Right cardiac atrium (tissue), 5 donors: ENCODE data around the gene TTI1. TPM values are rescaled to one million over a fixed set of nuclear protein-coding genes. Genes with fewer than 3 reads are reported as not detected.

Experiments
- ATAC-seq, 2 donors: fragments of 200-7000 bp; cut with Tn5 transposase; one replicate each; pipeline versions ENCODE4 v1.8.0 to v1.9.1; 2020; ENCODE audit warnings: moderate library complexity in 2 of 2, mild to moderate bottlenecking in 1 of 2
- DNase-seq, 3 donors: peaks; one replicate each; pipeline ENCODE4 v3.0.0-alpha.2; 2020
- H3K27ac ChIP-seq: one replicate; pipeline ENCODE4 v1.5.1; 2013; ENCODE audit warnings: mild to moderate bottlenecking, low read length, control low read depth, moderate library complexity
- H3K27me3 ChIP-seq: one replicate; pipeline ENCODE4 v1.6.1; 2013; ENCODE audit not compliant: control insufficient read depth, insufficient read depth
- H3K4me1 ChIP-seq: one replicate; pipeline ENCODE4 v1.6.1; 2013; ENCODE audit warnings: low read length; ENCODE audit not compliant: control insufficient read depth, insufficient read depth
- H3K4me3 ChIP-seq: one replicate; pipeline ENCODE4 v1.5.1; 2013; ENCODE audit warnings: low read length, control low read depth
- H3K9me3 ChIP-seq: one replicate; pipeline ENCODE4 v1.6.1; 2013; ENCODE audit warnings: low read length; ENCODE audit not compliant: control insufficient read depth
- WGBS: extraction: QIAGEN DNeasy Blood & Tissue Kit; methylation state at CpG from one replicate; pipeline ENCODE4 v1.1.7; 2013; 5-methylcytosine and 5-hydroxymethylcytosine counted together
- intact Hi-C, 4 donors: fragments of 100-400 bp; cut with DNase I; formaldehyde crosslinking; loops; one replicate each; pipeline versions ENCODE4 v1.11.0 to v1.14.0; 2022 to 2023
- polyA plus RNA-seq: library from polyadenylated mRNA; stranded (reverse); fragments of 200-250 nt; gene quantifications from one replicate; pipeline ENCODE4 v1.2.3, GENCODE V29; 2013
- total RNA-seq, 4 donors: library from RNA; stranded (reverse); fragmentation: NEBNext Ultra II Directional; extraction: Animal tissue kit (Norgen Biotek cat#: 25700); gene quantifications; one replicate each; pipeline ENCODE4 v1.2.1, GENCODE V29; 2021
- donor health status: healthy with polysubstance abuse.
- donor health status: DM: no; HTN: yes; CAD: no.
- donor health status: DM: no; HTN: no; CAD: no.
- donor health status: DM: no; HTN: yes; CAD: no; lungs with severe emphysema.
- donor health status: DM: yes; HTN: yes; CAD: no.

Gene TTI1
- total and polyA plus RNA-seq, 5 donors, result 11.4 to 15.4 (median 13.2) TPM

- peak overlapping the region; percentile 83 for H3K27ac ChIP-seq
- intact Hi-C loops, result no loop called here
- H3K27me3 ChIP-seq, result no peaks in the 10 kb centered on the region
- no peaks in the 10 kb centered on the region for H3K9me3 ChIP-seq
- DNase-seq, result no peak
- peak overlapping the region; percentile 82 for H3K4me3 ChIP-seq
- H3K4me1 ChIP-seq, result peaks cover 9% of the 10 kb centered on the region
- ATAC-seq, result peak in 1 of 2 donors; percentile 39
- 7% methylated on average over 14 of the region's 14 CpGs for WGBS
Observed at GRCh38 chr20:38034108-38034649, 923 bp upstream of the TTI1 start.

DNA sequence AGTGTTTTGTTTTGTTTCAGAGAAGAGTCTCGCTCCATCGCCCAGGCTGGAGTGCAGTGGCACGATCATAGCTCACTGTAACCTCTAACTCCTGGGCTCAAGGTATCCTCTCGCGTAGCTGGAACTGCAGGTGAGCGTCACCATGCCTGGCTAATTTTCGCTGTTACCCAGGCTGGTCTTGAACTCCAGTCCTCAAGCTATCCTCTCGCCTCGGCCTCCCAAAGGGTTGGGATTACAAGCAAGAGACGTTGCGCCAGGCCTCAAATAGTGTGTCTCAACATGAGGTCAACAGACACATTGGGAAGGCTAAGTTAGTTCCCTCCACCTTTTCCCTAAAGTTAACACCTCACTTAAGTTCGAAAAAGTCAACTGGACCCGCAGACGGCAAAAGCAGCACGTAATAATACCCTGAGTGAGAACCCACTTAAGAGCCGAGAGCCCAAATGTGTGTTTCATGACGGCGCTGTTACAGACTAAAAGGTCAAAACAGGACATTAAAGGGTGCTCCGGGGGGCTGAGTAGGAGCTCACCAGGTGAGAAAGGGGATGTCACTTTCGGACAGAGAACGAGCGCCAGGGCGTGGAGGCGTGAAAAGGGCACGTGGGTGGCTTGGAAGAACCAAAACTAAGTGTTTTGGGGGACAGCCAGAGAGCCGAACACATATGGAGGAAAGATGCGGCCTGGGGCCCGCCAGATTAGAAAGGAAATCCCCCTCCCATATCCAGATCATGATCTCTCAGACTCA is 499 bp downstream of the TTI1 start:
- Histone ChIP-seq H3K4me3 (peak overlapping the region; percentile 82), H3K4me1 (peaks cover 9% of the 10 kb centered on the region), H3K9me3 (no peaks in the 10 kb centered on the region), H3K27me3 (no peaks in the 10 kb centered on the region), H3K27ac (peak overlapping the region; percentile 83)
- DNase-seq (peak in 2 of 3 donors; percentile 34 to 45), ATAC-seq (peak in 1 of 2 donors; percentile 52)
- 28% methylated on average over 28 of the region's 28 CpGs for WGBS
- intact Hi-C loops, result no loop called here

DNA sequence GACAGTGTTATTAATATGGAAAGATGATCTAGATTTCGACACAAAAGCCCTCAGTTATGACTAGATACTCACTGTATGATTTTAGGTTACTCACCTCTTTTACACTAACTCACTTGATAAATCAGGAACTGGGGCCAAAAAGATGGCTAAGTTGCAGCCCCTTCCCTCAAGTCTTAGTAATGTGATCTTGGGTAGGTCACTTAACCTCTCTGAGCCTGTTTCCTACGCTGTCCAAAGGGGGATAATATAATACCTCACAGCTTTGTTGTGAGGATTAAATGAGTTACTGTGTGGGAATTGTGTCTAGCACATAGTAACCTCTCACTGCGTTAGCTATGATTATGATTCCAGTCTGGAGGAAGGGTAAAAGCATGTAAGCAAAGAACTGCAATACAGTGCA is 1.3 kb downstream of the TTI1 start:
- Histone ChIP-seq H3K9me3 (no peaks in the 10 kb centered on the region), H3K4me3 (no peak overlapping the region), H3K27me3 (no peaks in the 10 kb centered on the region), H3K4me1 (peaks cover 9% of the 10 kb centered on the region), H3K27ac (no peak overlapping the region)
- DNase-seq (no peak), ATAC-seq (no peak)
- intact Hi-C loops, result no loop called here
- WGBS, result 96% methylated on average over 3 of the region's 3 CpGs

DNA sequence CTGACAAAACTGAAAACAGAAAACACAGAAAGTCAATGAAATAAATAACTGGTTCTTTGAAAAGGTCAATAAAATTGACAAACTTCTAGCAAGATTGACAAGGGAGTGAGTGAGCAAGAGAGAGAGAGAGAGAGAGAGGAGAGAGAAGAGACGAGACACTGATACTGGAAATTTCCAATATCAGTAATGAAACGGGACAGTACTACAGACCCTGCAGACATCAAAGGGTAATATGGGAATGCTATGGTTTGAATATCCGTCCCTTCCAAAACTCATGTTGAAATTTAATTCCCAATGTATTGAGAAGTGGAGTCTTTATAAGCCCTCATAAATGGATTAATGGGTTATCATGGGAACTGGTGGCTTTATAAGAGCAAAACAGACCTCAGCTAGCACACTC is 3.8 kb downstream of the TTI1 start:
- H3K4me3 ChIP-seq, result no peak overlapping the region
- H3K9me3 ChIP-seq, result no peaks in the 10 kb centered on the region
- H3K27ac ChIP-seq, result no peak overlapping the region
- no peaks in the 10 kb centered on the region for H3K27me3 ChIP-seq
- intact Hi-C loops, result no loop called here
- peaks cover 4% of the 10 kb centered on the region for H3K4me1 ChIP-seq
- no peak for ATAC-seq
- 94% methylated on average over 3 of the region's 3 CpGs for WGBS
- DNase-seq, result no peak

DNA sequence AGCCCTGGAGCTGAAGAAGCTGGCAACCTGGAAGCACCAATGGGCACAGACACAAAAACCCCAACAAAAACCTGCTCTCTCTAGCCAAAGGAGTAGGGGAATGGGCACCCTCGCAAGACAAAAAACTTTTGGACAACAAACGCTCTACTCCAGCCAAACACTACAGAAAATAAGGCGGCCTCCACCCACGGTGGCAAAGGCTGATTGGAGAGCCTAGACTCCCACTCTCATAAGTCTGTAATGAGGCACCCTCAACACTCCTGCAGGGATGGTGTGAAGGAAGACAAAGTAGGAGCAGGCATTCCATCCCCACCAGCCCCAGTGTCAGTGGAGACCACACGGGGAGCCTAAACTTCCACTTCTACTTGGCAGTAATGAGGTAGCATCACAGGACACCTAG is 8.8 kb downstream of the TTI1 start:
- WGBS, result 64% methylated on average over 5 of the region's 5 CpGs
- DNase-seq, result no peak
- H3K27ac ChIP-seq, result no peak overlapping the region

GRCh38 chr20:38023181-38024001 is 9.9 kb downstream of the TTI1 start:
- ATAC-seq, result peak in 1 of 2 donors; percentile 39
- intact Hi-C loops, result no loop called here
- 68% methylated on average over 5 of the region's 5 CpGs for WGBS

More for the DNA sequence above, 8.8 kb downstream of the TTI1 start:
- Histone ChIP-seq H3K27me3 (no peaks in the 10 kb centered on the region), H3K4me3 (no peak overlapping the region), H3K4me1 (no peaks in the 10 kb centered on the region), H3K9me3 (no peaks in the 10 kb centered on the region)
- intact Hi-C loops, result no loop called here
- peak; percentile 28 to 29 for ATAC-seq

DNA sequence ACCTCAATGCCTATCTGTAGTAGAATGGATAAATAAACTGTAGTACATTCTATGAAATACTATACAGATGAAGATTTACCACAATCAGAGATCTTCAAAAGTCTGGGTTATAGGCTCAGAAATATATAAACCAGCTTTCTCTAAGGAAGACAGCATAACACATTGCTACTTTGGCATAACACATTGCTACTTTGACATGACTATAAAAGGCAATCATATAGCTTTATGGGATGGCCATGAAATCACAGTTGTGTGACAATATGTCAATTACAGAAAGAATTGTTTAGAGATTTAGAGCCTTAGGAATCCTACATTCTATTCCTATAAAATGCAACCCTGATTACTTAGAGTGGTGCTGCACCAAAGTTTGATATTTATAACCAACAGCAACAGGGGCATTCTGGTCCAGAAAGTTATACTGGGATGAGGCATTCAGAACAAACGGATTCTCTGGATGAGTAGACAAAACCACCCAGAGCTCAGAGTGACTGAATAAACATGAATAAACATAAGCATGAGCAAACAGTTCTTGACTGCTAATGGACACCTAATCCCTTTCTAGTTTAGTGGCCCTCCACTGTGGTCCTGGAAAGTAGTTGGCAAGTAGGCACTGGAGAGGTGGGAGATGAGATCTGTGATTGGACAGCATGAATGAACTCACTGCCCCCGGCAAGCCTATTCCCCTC is 12.0 kb downstream of the TTI1 start:
- DNase-seq (no peak), ATAC-seq (no peak)
- Histone ChIP-seq H3K27me3 (no peaks in the 10 kb centered on the region), H3K9me3 (peaks cover 2% of the 10 kb centered on the region), H3K4me1 (no peaks in the 10 kb centered on the region), H3K4me3 (no peak overlapping the region), H3K27ac (no peak overlapping the region)
- intact Hi-C loops, result no loop called here
- 81% methylated on average over 2 of the region's 2 CpGs for WGBS

More at GRCh38 chr20:38023181-38024001, 9.9 kb downstream of the TTI1 start:
- Histone ChIP-seq H3K27ac (no peak overlapping the region), H3K4me1 (no peaks in the 10 kb centered on the region), H3K27me3 (no peaks in the 10 kb centered on the region), H3K9me3 (peaks cover 2% of the 10 kb centered on the region), H3K4me3 (no peak overlapping the region)
- no peak for DNase-seq

DNA sequence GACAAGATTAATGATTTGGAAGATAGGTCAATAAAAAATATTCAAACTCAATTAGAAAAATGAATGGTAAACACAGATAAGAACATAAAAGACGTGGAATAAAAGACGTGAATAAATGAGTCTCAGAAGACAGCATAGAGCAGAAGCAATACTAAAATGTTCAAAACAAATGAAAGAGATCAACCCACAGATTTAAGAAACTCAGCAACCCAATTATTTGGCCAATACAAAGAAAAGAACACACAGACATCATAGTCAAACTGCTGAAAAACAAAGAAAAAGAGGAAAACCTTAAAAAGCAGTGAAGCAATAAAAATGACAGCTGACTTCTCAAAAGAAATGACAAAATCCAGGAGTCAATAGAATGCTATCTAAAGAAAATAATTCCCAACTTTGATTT is 14.9 kb downstream of the TTI1 start:
- no peaks in the 10 kb centered on the region for H3K27me3 ChIP-seq
- DNase-seq, result no peak
- peaks cover 2% of the 10 kb centered on the region for H3K9me3 ChIP-seq
- 98% methylated on average over 2 of the region's 2 CpGs for WGBS
- H3K4me1 ChIP-seq, result no peaks in the 10 kb centered on the region
- no peak for ATAC-seq
- H3K4me3 ChIP-seq, result no peak overlapping the region
- no peak overlapping the region for H3K27ac ChIP-seq
- intact Hi-C loops, result no loop called here

GRCh38 chr20:38017959-38018358 is 15.3 kb downstream of the TTI1 start:
- DNase-seq (no peak), ATAC-seq (no peak)
- peaks cover 2% of the 10 kb centered on the region for H3K9me3 ChIP-seq
- no peaks in the 10 kb centered on the region for H3K27me3 ChIP-seq
- H3K27ac ChIP-seq, result no peak overlapping the region
- H3K4me1 ChIP-seq, result no peaks in the 10 kb centered on the region
- no peak overlapping the region for H3K4me3 ChIP-seq
- intact Hi-C loops, result no loop called here
- WGBS, result 98% methylated on average over 1 of the region's 1 CpG

DNA sequence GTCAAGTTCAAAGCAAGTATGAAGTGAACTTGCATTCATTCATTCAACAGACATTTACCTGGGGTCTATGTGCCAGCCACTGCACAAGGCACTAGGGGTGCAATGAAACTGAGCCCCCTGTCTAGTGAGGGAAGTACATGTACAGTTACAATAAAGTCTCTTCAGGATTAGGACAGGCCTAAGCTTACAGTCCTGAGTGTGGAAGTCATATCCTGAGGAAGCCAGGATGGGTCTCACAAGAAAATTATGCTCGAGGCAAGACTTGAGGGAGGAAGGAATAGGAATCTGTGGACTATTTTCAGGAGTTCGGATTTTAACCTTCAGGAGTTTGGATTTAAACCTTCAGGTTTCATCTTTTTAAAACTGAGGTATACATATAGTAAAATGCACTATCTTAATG is 19.4 kb downstream of the TTI1 start:
- WGBS, result 69% methylated on average over 2 of the region's 2 CpGs

GRCh38 chr20:38012332-38012731 is 20.9 kb downstream of the TTI1 start:
- no peak for ATAC-seq
- H3K4me1 ChIP-seq, result no peaks in the 10 kb centered on the region
- H3K9me3 ChIP-seq, result no peaks in the 10 kb centered on the region
- DNase-seq, result no peak
- intact Hi-C loops, result no loop called here
- H3K4me3 ChIP-seq, result no peak overlapping the region
- peak overlapping the region; percentile 14 for H3K27ac ChIP-seq
- 88% methylated on average over 8 of the region's 8 CpGs for WGBS
- H3K27me3 ChIP-seq, result no peaks in the 10 kb centered on the region

More for the DNA sequence above, 19.4 kb downstream of the TTI1 start:
- Histone ChIP-seq H3K4me1 (no peaks in the 10 kb centered on the region), H3K9me3 (peaks cover 2% of the 10 kb centered on the region), H3K4me3 (no peak overlapping the region), H3K27me3 (no peaks in the 10 kb centered on the region), H3K27ac (no peak overlapping the region)
- no peak for ATAC-seq
- intact Hi-C loops, result no loop called here
- DNase-seq, result no peak
